Measurements from ENCODE around the gene PAGR1.
A peak's percentile ranks its signal among the peaks of the same experiment; 100 is the strongest.
"Not testable (repeated sequence)": the region's sequence is repeated elsewhere in the genome, so short reads cannot be mapped to it uniquely, and the experiment has no call there.

The PAGR1 gene

DNA sequence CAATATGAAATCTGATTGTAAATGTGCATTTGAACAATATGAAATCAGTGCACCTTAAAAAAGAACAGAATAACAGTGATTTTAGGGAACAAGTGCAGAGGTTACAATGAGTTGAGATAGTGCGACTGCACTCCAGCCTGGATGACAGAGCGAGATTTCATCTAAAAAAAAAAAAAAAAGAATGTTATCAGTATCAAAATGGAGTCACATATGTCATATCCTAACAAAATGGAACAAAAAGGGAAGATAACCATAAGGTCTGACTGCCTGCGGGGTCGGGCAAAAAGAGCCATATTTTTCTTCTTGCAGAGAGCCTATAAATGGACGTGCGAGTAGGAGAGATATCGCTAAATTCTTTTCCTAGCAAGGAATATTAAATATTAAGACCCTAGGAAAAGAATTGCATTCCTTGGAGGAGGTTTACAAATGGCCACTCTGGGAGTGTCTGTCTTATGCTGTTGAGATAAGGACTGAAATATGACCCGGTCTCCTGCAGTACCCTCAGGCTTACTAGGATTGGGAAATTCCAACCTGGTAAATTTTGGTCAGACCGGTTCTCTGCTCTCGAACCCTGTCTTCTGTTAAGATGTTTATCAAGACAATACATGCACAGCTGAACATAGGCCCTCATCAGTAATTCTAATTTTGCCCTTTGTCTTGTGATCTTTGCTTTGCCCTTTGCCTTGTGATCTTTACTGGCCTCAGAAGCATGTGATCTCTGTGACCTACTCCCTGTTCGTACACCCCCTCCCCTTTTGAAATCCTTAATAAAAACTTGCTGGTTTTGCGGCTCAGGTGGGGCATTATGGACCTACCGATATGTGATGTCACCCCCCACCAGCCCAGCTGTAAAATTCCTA, 32.6 kb upstream of the PAGR1 start:
- not testable (repeated sequence) for H3K4me3 ChIP-seq (ENCODE audit: low read length in 2 of 2); H3K27ac ChIP-seq (ENCODE audit: low read length); H3K9ac ChIP-seq (ENCODE audit: low read length in 2 of 2); H3K27me3 ChIP-seq (ENCODE audit: control insufficient read depth in 1 of 2, insufficient read depth in 2 of 2, low read length in 2 of 2); H3K9me3 ChIP-seq (ENCODE audit: control insufficient read depth in 2 of 2, low read length in 2 of 2); H3K4me1 ChIP-seq (ENCODE audit: control insufficient read depth, insufficient read depth, low read length); H3K36me3 ChIP-seq (ENCODE audit: control insufficient read depth in 2 of 2, insufficient read depth in 2 of 2, low read length in 2 of 2)

DNA sequence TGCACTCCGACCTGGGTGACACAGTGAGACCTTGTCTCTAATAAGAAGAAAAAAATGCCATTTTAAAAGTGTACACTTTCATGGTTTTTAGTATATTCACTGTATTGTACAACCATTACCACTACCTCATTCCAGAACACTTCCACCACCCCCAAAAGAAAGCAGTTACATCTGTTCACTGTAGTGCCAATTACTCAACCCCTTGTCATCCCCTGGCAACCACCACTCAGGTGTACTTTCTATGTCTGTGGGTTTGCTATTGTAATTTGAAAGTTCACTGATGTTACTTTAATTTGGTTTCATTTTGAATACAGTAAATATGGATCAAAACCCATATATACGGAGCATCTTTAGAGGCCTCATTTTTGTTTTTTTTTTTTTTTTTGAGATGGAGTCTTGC, 31.8 kb upstream of the PAGR1 start:
- no peaks in the 10 kb centered on the region for H3K36me3 ChIP-seq (ENCODE audit: control insufficient read depth in 2 of 2, insufficient read depth in 2 of 2, low read length in 2 of 2)
- no peak overlapping the region for H3K9ac ChIP-seq (ENCODE audit: low read length in 2 of 2)
- H3K4me3 ChIP-seq (ENCODE audit: low read length in 2 of 2), result no peak overlapping the region
- H3K27ac ChIP-seq (ENCODE audit: low read length), result no peak overlapping the region
- H3K27me3 ChIP-seq (ENCODE audit: control insufficient read depth in 1 of 2, insufficient read depth in 2 of 2, low read length in 2 of 2), result peaks cover 2 to 3% of the 10 kb centered on the region in 2 donors
- H3K4me1 ChIP-seq (ENCODE audit: control insufficient read depth, insufficient read depth, low read length), result peaks cover 5% of the 10 kb centered on the region
- no peaks in the 10 kb centered on the region for H3K9me3 ChIP-seq (ENCODE audit: control insufficient read depth in 2 of 2, low read length in 2 of 2)

DNA sequence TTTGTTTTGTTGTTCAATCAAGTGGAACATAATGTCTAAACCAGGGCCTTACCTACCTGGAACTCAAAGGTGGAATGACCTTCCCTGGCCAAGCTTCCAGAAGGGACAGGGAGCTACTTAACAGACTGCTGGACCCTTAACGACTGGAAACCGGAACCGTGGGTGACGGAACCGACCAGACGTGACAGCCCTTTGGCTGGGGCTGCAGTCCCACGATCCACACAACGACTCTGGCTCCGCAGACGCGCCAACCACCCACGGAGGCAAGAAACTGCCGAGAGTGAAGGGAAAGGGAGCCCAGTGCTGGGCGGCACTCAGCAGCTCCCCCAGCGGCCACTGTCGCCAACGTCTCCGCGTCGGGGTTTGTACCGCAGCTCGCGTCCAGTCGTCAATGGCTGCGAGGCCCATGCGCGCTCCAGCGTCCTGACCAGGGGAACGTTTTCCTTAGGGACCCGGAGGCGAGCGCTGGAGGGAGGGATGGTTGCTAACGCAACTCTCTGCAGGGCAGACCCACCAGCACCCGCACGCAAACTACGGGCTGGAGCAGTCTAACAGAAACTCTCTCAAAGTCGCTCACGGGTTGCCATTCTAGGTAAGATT, 31.0 kb upstream of the PAGR1 start:
- no peaks in the 10 kb centered on the region for H3K36me3 ChIP-seq (ENCODE audit: control insufficient read depth in 2 of 2, insufficient read depth in 2 of 2, low read length in 2 of 2)
- H3K27me3 ChIP-seq (ENCODE audit: control insufficient read depth in 1 of 2, insufficient read depth in 2 of 2, low read length in 2 of 2), result peaks cover 0 to under 1% of the 10 kb centered on the region in 2 donors
- H3K4me3 ChIP-seq (ENCODE audit: low read length in 2 of 2), result peak overlapping the region; percentile 56 to 63
- peaks cover 9% of the 10 kb centered on the region for H3K4me1 ChIP-seq (ENCODE audit: control insufficient read depth, insufficient read depth, low read length)
- H3K9me3 ChIP-seq (ENCODE audit: control insufficient read depth in 2 of 2, low read length in 2 of 2), result no peaks in the 10 kb centered on the region
- no peak overlapping the region for H3K27ac ChIP-seq (ENCODE audit: low read length)
- H3K9ac ChIP-seq (ENCODE audit: low read length in 2 of 2), result peak overlapping the region in 1 of 2 donors; percentile 29

DNA sequence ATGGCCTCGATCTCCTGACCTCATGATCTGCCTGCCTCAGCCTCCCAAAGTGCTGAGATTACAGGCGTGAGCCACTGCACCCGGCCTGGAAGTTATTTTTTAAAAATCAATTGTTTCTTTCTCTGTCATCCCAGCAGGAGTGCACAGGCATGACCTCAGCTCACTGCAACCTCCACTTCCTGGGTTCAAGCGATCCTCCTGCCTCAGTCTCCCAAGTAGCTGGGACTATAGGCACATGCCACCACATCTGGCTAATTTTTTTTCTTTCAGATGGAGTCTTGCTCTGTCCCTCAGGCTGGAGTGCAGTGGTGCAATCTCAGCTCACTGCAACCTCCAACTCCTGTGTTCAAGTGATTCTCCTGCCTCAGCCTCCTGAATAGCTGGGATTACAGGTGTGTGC, 28.8 kb upstream of the PAGR1 start:
- H3K9me3 ChIP-seq (ENCODE audit: control insufficient read depth in 2 of 2, low read length in 2 of 2); H3K9ac ChIP-seq (ENCODE audit: low read length in 2 of 2); H3K27me3 ChIP-seq (ENCODE audit: control insufficient read depth in 1 of 2, insufficient read depth in 2 of 2, low read length in 2 of 2); H3K36me3 ChIP-seq (ENCODE audit: control insufficient read depth in 2 of 2, insufficient read depth in 2 of 2, low read length in 2 of 2); H3K4me3 ChIP-seq (ENCODE audit: low read length in 2 of 2); H3K27ac ChIP-seq (ENCODE audit: low read length): not testable (repeated sequence)
- H3K4me1 ChIP-seq (ENCODE audit: control insufficient read depth, insufficient read depth, low read length), result peaks cover 22% of the 10 kb centered on the region

DNA sequence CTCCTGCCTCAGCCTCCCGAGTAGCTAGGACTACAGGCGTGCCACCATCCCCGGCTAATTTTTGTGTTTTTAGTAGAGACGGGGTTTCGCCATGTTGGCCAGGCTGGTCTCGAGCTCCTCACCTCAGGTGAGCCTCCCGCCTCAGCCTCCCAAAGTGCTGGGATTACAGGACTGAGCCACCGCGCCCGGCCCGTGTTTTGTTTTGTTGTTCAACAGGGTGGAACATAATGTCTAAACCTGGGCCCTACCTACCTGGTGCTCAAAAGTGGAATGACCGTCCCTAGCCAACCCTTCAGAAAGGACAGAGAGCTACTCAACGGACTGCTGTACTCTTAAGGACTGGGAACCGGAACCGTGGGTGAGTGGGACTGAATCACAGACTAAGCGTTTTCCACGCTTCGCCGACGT, 26.2 kb upstream of the PAGR1 start:
- H3K27ac ChIP-seq (ENCODE audit: low read length), result peak overlapping the region; percentile 90
- peak overlapping the region; percentile 78 to 95 for H3K9ac ChIP-seq (ENCODE audit: low read length in 2 of 2)
- H3K4me3 ChIP-seq (ENCODE audit: low read length in 2 of 2), result peak overlapping the region; percentile 91 to 93
- no peaks in the 10 kb centered on the region for H3K36me3 ChIP-seq (ENCODE audit: control insufficient read depth in 2 of 2, insufficient read depth in 2 of 2, low read length in 2 of 2)
- peaks cover 22% of the 10 kb centered on the region for H3K4me1 ChIP-seq (ENCODE audit: control insufficient read depth, insufficient read depth, low read length)
- H3K27me3 ChIP-seq (ENCODE audit: control insufficient read depth in 1 of 2, insufficient read depth in 2 of 2, low read length in 2 of 2), result no peaks in the 10 kb centered on the region
- H3K9me3 ChIP-seq (ENCODE audit: control insufficient read depth in 2 of 2, low read length in 2 of 2), result no peaks in the 10 kb centered on the region

DNA sequence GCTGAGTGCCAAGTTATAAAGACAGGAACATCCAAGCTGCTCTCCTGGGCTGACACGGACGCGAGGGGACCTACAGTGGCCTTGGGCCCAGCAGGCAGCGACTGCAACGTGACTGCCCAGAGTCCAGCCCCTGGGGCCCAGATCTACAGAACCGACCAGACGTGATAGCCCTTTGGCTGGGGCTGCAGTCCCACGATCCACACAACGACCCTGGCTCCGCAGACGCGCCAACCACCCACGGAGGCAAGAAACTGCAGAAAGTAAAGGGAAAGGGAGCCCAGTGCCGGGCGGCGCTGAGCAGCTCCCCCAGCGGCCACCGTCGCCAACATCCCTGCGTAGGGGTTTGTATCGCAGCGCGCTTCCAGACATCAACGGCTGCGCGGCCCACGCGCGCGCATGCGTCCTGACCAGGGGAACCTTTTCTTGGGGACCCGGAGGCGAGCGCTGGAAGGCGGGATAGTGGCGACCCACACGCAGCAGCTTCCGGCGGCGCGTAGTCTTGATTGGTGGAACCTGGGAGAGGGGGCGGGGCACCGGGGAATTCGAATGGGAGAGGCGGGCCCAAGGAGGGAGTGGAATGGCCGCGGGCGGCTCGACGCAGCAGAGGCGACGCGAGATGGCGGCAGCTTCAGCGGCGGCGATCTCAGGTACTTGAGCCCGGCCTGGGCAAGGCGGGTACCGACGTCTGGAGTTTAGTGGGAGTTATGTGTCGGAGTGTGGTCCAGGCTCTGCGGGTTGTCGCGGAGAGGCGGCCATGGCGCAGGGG, 25.6 kb upstream of the PAGR1 start, which contains the start of gene KIF22:
KIF22 (plus strand) TSS at position 569 of the 766 bp plus-strand sequence; CDS start at position 578, 9 bp downstream.
- Histone ChIP-seq H3K4me1 (ENCODE audit: control insufficient read depth, insufficient read depth, low read length) (peaks cover 17% of the 10 kb centered on the region), H3K9ac (ENCODE audit: low read length in 2 of 2) (peak within 1 kb of the TSS; percentile 78 to 95), H3K4me3 (ENCODE audit: low read length in 2 of 2) (peak within 1 kb of the TSS; percentile 91 to 93), H3K36me3 (ENCODE audit: control insufficient read depth in 2 of 2, insufficient read depth in 2 of 2, low read length in 2 of 2) (no peaks in the 10 kb centered on the region), H3K27me3 (ENCODE audit: control insufficient read depth in 1 of 2, insufficient read depth in 2 of 2, low read length in 2 of 2) (no peaks in the 10 kb centered on the region), H3K27ac (ENCODE audit: low read length) (peak within 1 kb of the TSS; percentile 90), H3K9me3 (ENCODE audit: control insufficient read depth in 2 of 2, low read length in 2 of 2) (no peaks in the 10 kb centered on the region)

DNA sequence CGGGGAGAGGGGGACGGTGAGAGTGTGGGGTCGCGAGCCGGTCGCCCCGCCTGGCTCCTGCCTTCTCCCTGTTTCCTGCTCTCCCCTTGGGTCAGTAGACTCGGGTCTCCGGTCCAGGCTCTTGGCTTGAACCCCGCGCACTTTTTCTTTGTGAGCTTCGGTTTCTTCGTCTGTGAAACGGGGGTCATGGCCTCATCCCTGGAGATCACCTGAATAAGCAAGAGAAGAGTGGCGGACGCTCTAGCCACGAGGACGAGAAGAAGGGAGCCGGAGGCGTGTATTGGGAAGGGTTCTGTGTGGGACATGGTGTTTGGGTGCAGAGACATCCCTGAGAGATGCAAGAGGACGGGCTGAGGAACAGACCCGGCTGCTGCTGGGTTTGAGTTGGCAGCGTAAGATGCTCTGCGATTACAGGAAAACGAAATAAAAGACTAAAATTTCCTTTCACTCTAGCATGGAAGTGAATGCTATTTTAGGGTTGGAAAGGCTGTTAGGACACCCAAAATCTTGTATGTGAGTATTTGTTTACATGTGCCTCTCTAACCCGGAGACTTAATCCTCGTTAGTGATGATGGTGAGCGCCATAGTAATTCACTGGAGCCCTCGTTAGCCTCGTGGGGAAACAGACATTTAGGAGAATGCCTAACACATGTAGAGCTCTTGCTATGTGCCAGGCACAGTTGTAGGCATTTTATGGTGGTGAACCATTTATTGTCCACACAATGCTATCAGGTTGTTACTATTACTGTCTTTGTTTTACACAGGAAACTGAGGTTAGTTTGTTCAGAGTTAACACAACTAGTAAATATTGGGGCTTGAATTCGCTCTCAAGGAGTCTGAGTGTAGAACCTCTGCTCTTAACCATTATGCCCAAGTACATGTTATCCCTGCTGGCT, 24.8 kb upstream of the PAGR1 start:
- H3K36me3 ChIP-seq (ENCODE audit: control insufficient read depth in 2 of 2, insufficient read depth in 2 of 2, low read length in 2 of 2), result no peaks in the 10 kb centered on the region
- no peaks in the 10 kb centered on the region for H3K27me3 ChIP-seq (ENCODE audit: control insufficient read depth in 1 of 2, insufficient read depth in 2 of 2, low read length in 2 of 2)
- H3K4me3 ChIP-seq (ENCODE audit: low read length in 2 of 2), result peak overlapping the region; percentile 77 to 91
- no peaks in the 10 kb centered on the region for H3K9me3 ChIP-seq (ENCODE audit: control insufficient read depth in 2 of 2, low read length in 2 of 2)
- H3K4me1 ChIP-seq (ENCODE audit: control insufficient read depth, insufficient read depth, low read length), result peaks cover 17% of the 10 kb centered on the region
- no peak overlapping the region for H3K27ac ChIP-seq (ENCODE audit: low read length)
- peak overlapping the region; percentile 59 to 64 for H3K9ac ChIP-seq (ENCODE audit: low read length in 2 of 2)

DNA sequence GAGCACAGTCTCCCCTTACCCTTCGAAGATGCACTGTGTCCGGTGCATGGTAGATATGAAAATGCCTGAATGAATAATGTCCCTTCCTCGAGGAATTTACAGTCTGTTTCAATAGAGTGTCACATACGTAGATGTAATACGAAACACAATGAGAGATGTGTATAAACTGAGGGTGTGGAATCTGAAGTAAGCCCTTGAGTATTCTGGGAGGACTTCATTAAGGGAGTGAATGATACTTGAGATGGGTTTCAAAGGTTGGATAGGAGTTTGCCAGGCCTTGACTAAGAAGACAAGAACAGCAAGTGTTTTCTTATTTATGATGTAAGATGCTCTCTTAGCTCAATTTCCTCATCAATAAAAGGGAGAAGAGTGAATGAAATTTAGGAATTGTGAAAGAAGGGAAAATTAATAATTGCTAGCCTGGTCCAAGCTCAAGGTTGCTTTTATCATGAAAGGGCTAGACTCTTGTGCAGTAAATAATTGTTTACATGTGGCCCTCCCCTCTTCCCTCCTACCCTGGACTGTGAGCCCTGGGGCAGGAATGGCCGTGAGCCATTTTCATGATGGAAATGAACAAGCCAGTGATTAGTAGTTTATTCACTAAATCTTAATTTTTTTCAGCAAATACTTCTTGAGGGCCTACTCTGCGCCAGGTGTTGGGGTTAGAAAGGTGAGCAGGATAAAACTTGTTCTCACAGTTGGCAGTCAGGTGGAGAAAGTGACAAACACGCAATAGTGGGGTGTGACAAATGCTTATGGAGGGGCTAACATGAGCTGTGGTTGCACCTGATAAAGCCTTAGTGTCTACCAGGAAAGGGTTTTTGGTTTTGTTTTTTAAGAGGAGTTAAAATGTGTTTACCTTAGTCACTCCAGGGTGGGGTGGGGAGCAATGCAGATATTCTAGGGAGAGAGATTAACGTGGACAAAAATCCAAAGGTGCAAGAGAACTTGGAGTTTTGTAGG, 23.8 kb upstream of the PAGR1 start:
- Histone ChIP-seq H3K9me3 (ENCODE audit: control insufficient read depth in 2 of 2, low read length in 2 of 2) (no peaks in the 10 kb centered on the region), H3K4me1 (ENCODE audit: control insufficient read depth, insufficient read depth, low read length) (peaks cover 17% of the 10 kb centered on the region), H3K27me3 (ENCODE audit: control insufficient read depth in 1 of 2, insufficient read depth in 2 of 2, low read length in 2 of 2) (no peaks in the 10 kb centered on the region), H3K36me3 (ENCODE audit: control insufficient read depth in 2 of 2, insufficient read depth in 2 of 2, low read length in 2 of 2) (peaks cover 0 to under 1% of the 10 kb centered on the region in 2 donors), H3K4me3 (ENCODE audit: low read length in 2 of 2) (peak overlapping the region; percentile 77 to 91), H3K27ac (ENCODE audit: low read length) (no peak overlapping the region), H3K9ac (ENCODE audit: low read length in 2 of 2) (no peak overlapping the region)

DNA sequence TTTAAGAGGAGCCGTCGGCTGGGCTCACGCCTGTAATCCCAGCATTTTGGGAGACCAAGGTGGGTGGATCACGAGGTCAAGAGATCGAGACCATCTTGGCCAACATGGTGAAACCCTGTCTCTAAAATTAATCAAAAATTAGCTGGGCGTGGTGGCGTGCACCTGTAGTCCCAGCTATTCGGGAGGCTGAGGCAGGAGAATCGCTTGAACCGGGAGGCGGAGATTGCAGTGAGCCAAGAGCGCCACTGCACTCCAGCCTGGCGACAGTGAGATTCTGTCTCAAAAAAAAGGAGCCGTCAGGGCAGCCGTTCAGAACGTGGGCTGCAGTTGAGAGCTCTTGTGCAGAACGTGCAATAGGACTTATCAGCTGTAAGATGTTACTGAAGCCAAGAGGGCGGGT, 22.8 kb upstream of the PAGR1 start:
- H3K27ac ChIP-seq (ENCODE audit: low read length); H3K36me3 ChIP-seq (ENCODE audit: control insufficient read depth in 2 of 2, insufficient read depth in 2 of 2, low read length in 2 of 2); H3K27me3 ChIP-seq (ENCODE audit: control insufficient read depth in 1 of 2, insufficient read depth in 2 of 2, low read length in 2 of 2); H3K9me3 ChIP-seq (ENCODE audit: control insufficient read depth in 2 of 2, low read length in 2 of 2); H3K9ac ChIP-seq (ENCODE audit: low read length in 2 of 2); H3K4me3 ChIP-seq (ENCODE audit: low read length in 2 of 2): not testable (repeated sequence)
- peaks cover 17% of the 10 kb centered on the region for H3K4me1 ChIP-seq (ENCODE audit: control insufficient read depth, insufficient read depth, low read length)

Measured in stomach smooth muscle (tissue), 2 donors.